ENCODE measurements around the gene BAIAP2L2.
"Not testable (repeated sequence)": the region's sequence is repeated elsewhere in the genome, so short reads cannot be mapped to it uniquely, and the experiment has no call there.

BAIAP2L2 gene, protein sequence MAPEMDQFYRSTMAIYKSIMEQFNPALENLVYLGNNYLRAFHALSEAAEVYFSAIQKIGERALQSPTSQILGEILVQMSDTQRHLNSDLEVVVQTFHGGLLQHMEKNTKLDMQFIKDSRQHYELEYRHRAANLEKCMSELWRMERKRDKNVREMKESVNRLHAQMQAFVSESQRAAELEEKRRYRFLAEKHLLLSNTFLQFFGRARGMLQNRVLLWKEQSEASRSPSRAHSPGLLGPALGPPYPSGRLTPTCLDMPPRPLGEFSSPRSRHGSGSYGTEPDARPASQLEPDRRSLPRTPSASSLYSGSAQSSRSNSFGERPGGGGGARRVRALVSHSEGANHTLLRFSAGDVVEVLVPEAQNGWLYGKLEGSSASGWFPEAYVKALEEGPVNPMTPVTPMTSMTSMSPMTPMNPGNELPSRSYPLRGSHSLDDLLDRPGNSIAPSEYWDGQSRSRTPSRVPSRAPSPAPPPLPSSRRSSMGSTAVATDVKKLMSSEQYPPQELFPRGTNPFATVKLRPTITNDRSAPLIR

DNA sequence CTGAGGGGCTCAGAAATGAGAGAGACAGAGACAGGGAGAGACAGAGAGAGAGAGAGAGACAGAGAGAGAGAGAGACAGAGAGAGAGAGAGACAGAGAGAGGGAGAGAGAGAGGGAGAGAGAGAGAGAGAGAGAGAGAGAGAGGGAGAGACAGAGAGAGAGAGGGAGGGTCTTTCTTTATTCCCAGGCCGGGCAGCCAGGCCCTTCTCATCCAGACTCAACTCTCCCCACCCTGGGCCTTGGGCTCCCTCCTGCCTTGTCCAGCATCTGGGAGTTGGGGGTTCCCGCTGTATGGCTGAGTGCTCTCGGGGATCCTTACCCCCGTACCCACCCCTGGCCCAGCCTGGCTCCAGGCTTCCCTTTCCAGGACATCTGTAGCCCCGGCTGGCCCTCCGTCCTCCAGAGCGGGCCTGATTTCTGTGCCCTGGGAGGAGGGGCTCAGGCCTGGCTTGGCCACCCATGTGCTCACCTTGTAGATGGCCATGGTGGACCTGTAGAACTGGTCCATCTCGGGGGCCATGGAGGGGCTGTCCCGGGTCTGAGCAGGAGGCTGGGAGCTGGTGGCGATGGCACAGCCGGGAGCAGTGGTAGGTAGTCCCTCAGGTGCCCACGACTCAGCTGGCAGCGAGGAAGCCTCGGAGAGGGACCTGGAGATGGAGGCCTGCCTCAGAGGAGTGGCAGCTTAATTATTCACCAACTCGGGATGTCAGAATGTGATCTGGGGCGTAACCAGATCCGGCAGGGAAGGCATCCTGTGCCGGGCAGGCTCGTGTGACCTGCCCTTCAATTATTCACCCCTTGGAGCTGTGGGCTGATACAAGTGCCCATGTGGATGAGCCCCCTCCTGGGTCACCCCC, at the start of gene BAIAP2L2:
Gene BAIAP2L2, minus strand, starts transcription at position 677 of the 855 bp plus-strand sequence. Its CDS starts 159 bp downstream, at position 518.
- no peak for DNase-seq

DNA sequence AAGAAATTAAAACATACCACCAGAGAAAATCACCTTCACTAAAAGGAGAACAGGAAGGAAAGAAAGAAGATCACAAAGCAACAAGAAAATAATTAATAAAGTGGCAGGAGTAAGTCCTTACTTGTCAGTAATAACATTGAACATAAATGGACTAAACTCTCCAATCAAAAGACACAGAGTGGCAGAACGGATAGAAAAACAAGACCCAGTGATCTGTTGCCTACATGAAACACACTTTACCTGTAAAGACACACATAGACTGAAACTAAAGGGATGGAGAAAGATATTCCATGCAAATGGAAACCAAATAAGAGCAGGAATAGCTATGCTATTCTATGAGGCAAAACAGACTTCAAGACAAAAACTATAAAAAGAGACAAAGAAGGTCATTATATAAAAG, 45.2 kb upstream of the BAIAP2L2 start:
- DNase-seq = no peak

DNA sequence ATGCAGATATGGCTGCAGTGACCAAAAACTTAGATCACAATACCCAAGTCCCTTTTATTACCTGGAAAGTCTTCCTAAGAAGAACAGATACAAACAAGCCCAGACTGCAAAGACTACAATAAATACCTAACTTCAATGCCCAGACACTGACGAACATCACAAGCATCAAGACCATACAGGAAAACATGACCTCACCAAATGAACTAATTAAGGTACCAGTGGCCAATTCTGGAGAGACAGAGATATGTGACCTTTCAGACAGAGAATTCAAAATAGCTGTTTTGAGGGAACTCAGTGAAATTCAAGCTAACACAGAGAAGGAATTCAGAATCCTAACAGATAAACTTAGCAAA, 44.1 kb upstream of the BAIAP2L2 start:
- not testable (repeated sequence) for DNase-seq

GRCh38 chr22:38153821-38154562, 43.5 kb upstream of the BAIAP2L2 start:
- no peak for DNase-seq

GRCh38 chr22:38151126-38151500, 40.6 kb upstream of the BAIAP2L2 start:
- DNase-seq = no peak

- DNase-seq = no peak
Measured at GRCh38 chr22:38148245-38148644, 37.8 kb upstream of the BAIAP2L2 start.

DNA sequence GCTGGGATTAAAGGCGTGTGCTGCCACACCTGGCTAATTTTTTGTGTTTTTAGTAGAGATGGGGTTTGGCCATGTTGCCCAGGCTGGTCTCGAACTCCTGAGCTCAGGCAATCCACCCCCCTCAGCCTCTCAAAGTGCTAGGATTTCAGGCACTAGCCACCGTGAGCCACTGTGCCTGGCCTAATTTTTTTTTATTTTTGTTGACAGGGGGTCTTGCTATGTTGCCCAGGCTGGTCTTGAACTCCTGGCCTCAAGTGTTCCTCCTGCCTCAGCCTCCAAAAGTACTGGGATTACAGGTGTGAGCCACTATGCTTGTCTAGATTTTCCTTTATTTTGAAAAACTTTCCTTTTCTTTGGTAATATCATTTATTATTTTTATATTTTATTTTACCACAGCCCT, 35.7 kb upstream of the BAIAP2L2 start:
- DNase-seq = not testable (repeated sequence)

DNA sequence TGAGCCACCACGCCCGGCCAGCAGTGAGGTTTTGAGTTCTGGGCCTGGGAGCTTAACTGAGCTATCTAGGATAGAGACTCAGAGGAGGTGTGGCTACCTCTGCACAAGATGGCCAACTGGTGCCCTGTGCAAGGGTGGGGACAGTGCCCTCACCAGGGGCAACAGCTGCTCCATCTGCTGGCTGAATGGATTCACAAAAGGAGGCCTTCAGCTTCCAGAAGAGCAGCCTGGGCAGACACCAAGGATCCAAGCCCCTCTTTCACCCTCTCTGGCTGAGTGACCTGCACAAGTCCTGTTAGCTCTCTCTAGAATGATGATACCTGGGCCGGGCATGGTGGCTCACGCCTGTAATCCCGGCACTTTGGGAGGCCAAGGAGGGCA, 33.5 kb upstream of the BAIAP2L2 start:
- peak; percentile 11 for DNase-seq

DNA sequence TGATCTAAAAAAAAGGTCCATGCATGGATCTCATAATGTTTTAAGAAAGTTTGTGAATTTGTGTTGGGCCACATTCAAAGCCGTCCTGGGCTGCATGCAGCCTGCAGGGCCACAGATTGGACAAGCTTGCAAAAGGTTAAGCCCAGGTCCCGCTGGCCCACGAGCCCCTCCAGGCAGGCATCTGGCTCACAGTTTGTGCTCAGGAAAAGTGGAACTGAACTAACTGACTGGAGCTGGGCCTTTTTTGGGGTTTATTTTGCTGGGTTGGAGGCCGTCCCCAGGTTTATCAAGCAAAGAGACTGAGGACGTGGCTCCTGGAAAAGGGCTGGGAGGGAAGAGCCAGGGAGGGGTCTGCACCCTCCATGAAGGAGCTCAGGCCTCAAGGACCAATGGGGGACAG, 32.1 kb upstream of the BAIAP2L2 start:
- no peak for DNase-seq

DNA sequence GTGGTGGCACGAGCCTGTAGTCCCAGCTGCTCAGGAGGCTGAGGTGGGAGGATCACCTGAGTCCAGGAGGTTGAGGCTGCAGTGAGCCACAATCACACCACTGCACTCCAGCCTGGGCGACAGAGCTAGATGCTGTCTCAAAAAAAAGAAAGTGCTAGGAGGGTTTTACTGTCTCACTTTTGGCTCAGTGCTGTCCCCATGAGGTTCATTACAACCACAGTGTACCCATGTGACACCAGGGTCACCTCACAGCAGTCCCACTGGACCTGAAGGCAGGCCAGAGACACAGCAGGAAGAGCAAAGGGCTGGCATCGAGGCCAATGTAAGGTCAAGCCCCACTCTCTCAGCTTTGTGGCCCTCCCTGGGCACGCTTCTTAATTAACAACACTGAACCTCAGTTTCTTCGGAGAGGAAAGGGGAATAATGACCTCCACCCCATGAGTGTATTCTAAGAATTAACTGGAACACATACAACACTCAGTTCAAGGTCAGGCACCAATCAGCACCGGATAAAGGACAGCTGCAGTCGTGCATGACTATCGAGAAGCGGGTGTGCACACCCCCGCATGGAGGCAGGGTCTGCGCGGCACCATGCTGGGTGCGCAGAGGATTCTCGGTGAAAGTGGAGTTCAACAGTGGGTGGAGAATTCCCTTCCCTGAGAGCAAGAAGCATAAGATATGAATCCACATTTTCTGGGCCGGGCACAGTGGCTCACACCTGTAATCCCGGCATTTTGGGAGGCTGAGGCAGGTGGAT, 30.9 kb upstream of the BAIAP2L2 start:
- DNase-seq = no peak

- no peak for DNase-seq
Measured at GRCh38 chr22:38139901-38140300, 29.4 kb upstream of the BAIAP2L2 start.

DNA sequence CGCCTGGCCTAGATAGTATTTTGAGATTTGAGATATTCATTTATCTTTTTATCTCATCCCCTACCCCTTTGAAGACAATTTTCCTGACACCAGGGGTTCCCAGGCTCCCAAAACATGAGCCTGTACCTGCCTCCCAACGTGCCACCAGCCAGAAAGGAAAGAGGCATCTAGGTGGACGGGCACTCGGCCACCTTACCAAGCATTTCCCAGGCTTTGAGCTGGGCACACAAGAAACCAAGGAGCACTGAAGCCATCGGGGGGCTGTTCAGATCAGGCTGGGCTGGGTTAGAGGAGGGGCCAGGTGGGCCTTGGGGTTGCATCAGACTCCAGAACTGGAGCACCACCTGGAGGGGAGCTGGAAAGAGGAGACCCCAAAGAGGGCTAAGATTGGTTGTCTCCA, 28.5 kb upstream of the BAIAP2L2 start:
- DNase-seq = no peak

GRCh38 chr22:38137876-38138687, 27.6 kb upstream of the BAIAP2L2 start:
- DNase-seq = no peak

- no peak for DNase-seq
Measured at GRCh38 chr22:38136607-38137006, 26.1 kb upstream of the BAIAP2L2 start.

- peak; percentile 30 for DNase-seq
Measured at GRCh38 chr22:38135133-38135706, 24.7 kb upstream of the BAIAP2L2 start.

GRCh38 chr22:38133331-38133730, 22.8 kb upstream of the BAIAP2L2 start:
- DNase-seq = no peak

DNA sequence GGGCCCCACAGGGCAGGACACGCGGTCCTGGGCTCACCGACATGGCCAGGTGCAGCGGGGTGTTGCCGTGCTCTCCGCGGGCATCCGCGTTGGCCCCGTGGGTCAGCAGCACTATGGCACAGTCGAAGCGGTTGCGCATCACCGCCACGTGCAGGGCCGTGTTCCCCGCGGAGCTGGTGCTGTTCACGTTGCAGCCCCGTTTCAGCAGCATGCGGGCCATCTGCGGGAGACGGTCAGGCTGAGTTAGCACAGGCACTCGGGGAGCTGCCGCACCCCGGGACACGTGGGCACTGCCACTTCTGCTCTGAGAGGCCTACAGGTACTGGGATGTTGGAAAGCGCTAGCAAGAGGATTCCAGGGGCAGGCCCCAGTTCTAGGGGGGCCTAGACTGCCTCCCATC, 22.3 kb upstream of the BAIAP2L2 start:
- DNase-seq = no peak

DNA sequence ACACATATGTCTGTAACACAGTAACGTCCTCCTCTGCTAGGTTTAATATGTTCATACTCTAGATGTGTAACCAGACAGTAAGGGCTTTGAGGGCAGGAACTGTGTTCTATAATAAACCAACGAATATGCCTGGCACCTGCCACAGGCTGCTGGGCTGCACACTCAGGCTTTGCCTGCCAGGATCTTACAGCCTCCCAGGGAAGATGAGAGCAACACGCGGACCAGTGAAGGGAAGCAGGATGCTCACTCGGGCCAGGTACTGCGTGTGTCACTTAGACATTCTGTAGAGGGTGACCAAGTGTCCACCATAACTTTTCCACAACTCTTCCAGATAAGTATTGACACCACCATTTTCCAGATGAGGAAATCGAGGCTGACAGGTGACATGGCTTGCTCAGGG, 21.7 kb upstream of the BAIAP2L2 start:
- DNase-seq = no peak

DNA sequence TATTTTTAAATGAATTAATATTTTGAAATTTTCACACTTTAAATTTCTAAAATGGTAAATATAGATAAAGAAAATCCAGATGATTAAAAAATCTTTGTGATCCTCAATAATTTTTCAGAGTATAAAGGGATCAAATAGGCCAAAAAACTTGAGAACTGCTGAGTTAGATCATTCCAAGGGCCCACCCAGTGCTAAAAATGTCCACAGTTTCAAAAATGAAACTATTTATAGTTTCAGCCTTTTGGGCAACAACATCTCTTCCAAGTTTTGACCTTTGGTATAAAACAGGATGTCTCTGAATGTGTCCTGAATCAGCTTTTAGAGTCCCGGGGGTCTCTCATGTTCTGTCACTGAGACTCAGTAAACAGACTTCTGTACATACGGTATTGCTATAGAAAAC, 20.9 kb upstream of the BAIAP2L2 start:
- no peak for DNase-seq

GRCh38 chr22:38129856-38130255, 19.4 kb upstream of the BAIAP2L2 start:
- no peak for DNase-seq

DNA sequence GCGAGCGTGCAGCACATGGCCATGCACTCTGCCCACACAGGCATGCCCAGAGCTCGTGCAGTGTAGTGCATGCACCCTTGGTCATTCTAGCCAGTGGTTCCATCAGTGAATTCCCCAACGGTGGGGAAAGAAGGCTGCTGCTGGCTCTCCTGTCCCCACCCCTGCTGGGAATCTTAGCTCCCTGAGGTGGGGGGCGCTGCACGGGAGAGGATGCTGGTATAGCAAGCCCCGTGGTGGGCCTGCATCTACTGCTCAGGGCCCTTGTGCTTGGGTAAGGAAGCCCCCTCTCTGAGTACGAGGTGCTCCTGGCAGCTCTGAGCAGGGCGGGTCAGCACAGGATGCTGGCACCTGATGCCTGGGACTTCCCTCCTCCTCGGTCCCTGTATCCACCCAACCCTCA, 18.5 kb upstream of the BAIAP2L2 start:
- DNase-seq = no peak
